SK-N-SH treated with all-trans-retinoic acid at 6 μM for 48 hours (cell line): ENCODE results near the gene MDFIC.

Experiments
- ATAC-seq: fragments of 200-7000 bp; cut with Tn5 transposase; 3 replicates; pipeline ENCODE4 v1.9.1; 2020; ENCODE audit warnings: mild to moderate bottlenecking, moderate library complexity
- CREB5 ChIP-seq: fragments of 250-450 bp; sonication (Bioruptor Pico); IDR thresholded peaks from 2 replicates; pipeline ENCODE4 v1.5.1; 2020; ENCODE audit warnings: low read depth, mild to moderate bottlenecking, moderate library complexity
- CSDC2 ChIP-seq: fragments of 250-450 bp; sonication (Bioruptor Pico); IDR thresholded peaks from 2 replicates; pipeline ENCODE4 v1.5.0; 2020; ENCODE audit warnings: mild to moderate bottlenecking, moderate library complexity
- CSRNP3 ChIP-seq: fragments of 250-450 bp; sonication (Bioruptor Pico); IDR thresholded peaks from 2 replicates; pipeline ENCODE4 v1.5.1; 2021; ENCODE audit warnings: mild to moderate bottlenecking, moderate library complexity
- ESRRG ChIP-seq: fragments of 250-450 bp; sonication (Bioruptor Pico); IDR thresholded peaks from 2 replicates; pipeline ENCODE4 v1.6.1; 2021; ENCODE audit warnings: mild to moderate bottlenecking
- GLIS3 ChIP-seq: fragments of 250-450 bp; sonication (Bioruptor Pico); IDR thresholded peaks from 2 replicates; pipeline ENCODE4 v1.5.0; 2020; ENCODE audit warnings: mild to moderate bottlenecking, moderate library complexity
- ISL1 ChIP-seq: fragments of 250-450 bp; sonication (Bioruptor Pico); IDR thresholded peaks from 2 replicates; pipeline ENCODE4 v2.1.2; 2022; ENCODE audit warnings: mild to moderate bottlenecking, moderate library complexity
- OSR1 ChIP-seq: fragments of 250-450 bp; sonication (Bioruptor Pico); IDR thresholded peaks from 2 replicates; pipeline ENCODE4 v1.8.0; 2022; ENCODE audit warnings: moderate library complexity, mild to moderate bottlenecking, inconsistent platforms
- PATZ1 ChIP-seq: fragments of 250-450 bp; sonication (Bioruptor Pico); IDR thresholded peaks from 2 replicates; pipeline ENCODE4 v1.8.0; 2020; ENCODE audit warnings: mild to moderate bottlenecking, moderate library complexity, borderline replicate concordance
- POU6F1 ChIP-seq: fragments of 250-450 bp; sonication (Bioruptor Pico); IDR thresholded peaks from 2 replicates; pipeline ENCODE4 v1.8.0; 2021; ENCODE audit warnings: low read depth, mild to moderate bottlenecking, moderate library complexity, borderline replicate concordance
- PPARA ChIP-seq: fragments of 250-450 bp; sonication (Bioruptor Pico); IDR thresholded peaks from 2 replicates; pipeline ENCODE4 v1.5.0; 2020; ENCODE audit warnings: mild to moderate bottlenecking, borderline replicate concordance
- RARB ChIP-seq: fragments of 250-450 bp; sonication (Bioruptor Pico); IDR thresholded peaks from 2 replicates; pipeline ENCODE4 v1.8.0; 2021; ENCODE audit warnings: mild to moderate bottlenecking, moderate library complexity
- SNAI2 ChIP-seq: fragments of 250-450 bp; sonication (Bioruptor Pico); IDR thresholded peaks from 2 replicates; pipeline ENCODE4 v1.5.0; 2020; ENCODE audit warnings: mild to moderate bottlenecking, moderate library complexity
- TCF4 ChIP-seq: fragments of 250-450 bp; sonication (Bioruptor Pico); IDR thresholded peaks from 2 replicates; pipeline ENCODE4 v1.8.0; 2021; ENCODE audit warnings: mild to moderate bottlenecking, moderate library complexity, borderline replicate concordance
- TOX ChIP-seq: fragments of 250-450 bp; sonication (Bioruptor Pico); IDR thresholded peaks from 2 replicates; pipeline ENCODE4 v1.8.0; 2021; ENCODE audit warnings: mild to moderate bottlenecking, moderate library complexity, borderline replicate concordance
- TSHZ2 ChIP-seq: fragments of 250-450 bp; sonication (Bioruptor Pico); IDR thresholded peaks from 2 replicates; pipeline ENCODE4 v1.5.0; 2020; ENCODE audit warnings: mild to moderate bottlenecking, moderate library complexity
- ZC3H10 ChIP-seq: fragments of 250-450 bp; sonication (Bioruptor Pico); IDR thresholded peaks from 2 replicates; pipeline ENCODE4 v1.5.1; 2021; ENCODE audit warnings: mild to moderate bottlenecking, moderate library complexity
- ZFP3 ChIP-seq: fragments of 250-450 bp; sonication (Bioruptor Pico); IDR thresholded peaks from 2 replicates; pipeline ENCODE4 v1.5.0; 2020; ENCODE audit warnings: mild to moderate bottlenecking, moderate library complexity
- ZNF565 ChIP-seq: fragments of 450-650 bp; formaldehyde crosslinking; conservative IDR thresholded peaks from 2 replicates; pipeline ENCODE4 v1.5.0; 2020; ENCODE audit warnings: low read depth, mild to moderate bottlenecking, moderate library complexity
- ZNF70 ChIP-seq: fragments of 450-650 bp; formaldehyde crosslinking; IDR thresholded peaks from 2 replicates; pipeline ENCODE4 v1.5.0; 2020; ENCODE audit warnings: mild to moderate bottlenecking, moderate library complexity
- ZNF8 ChIP-seq: fragments of 450-650 bp; formaldehyde crosslinking; IDR thresholded peaks from 2 replicates; pipeline ENCODE4 v1.5.0; 2020; ENCODE audit warnings: mild to moderate bottlenecking, moderate library complexity

Gene MDFIC

GRCh38 chr7:114957444-114957843, 35.5 kb downstream of the MDFIC start:
- ATAC-seq: no peak
- TF ChIP-seq ZNF565 (CRISPR knock-in tag) (no peak), OSR1 (CRISPR knock-in tag) (no peak), ZNF70 (CRISPR knock-in tag) (no peak), ZC3H10 (CRISPR knock-in tag) (no peak), ZNF8 (CRISPR knock-in tag) (no peak), RARB (CRISPR knock-in tag) (no peak), POU6F1 (CRISPR knock-in tag) (no peak), TSHZ2 (CRISPR knock-in tag) (no peak), CREB5 (no peak), ISL1 (CRISPR knock-in tag) (no peak), TOX (CRISPR knock-in tag) (no peak), PPARA (no peak), ESRRG (CRISPR knock-in tag) (no peak), TCF4 (no peak), GLIS3 (CRISPR knock-in tag) (no peak)
- TF ChIP-seq, all 23 proteins: peak for 0

GRCh38 chr7:114959931-114960330, 38.0 kb downstream of the MDFIC start:
- ATAC-seq: no peak
- TF ChIP-seq ZFP3 (CRISPR knock-in tag) (no peak), ZNF70 (CRISPR knock-in tag) (no peak), SNAI2 (CRISPR knock-in tag) (no peak), TCF4 (no peak), ISL1 (CRISPR knock-in tag) (no peak), ZC3H10 (CRISPR knock-in tag) (no peak), CSRNP3 (CRISPR knock-in tag) (no peak), POU6F1 (CRISPR knock-in tag) (no peak), PATZ1 (CRISPR knock-in tag) (no peak), CSDC2 (CRISPR knock-in tag) (no peak), OSR1 (CRISPR knock-in tag) (no peak), CREB5 (no peak), ESRRG (CRISPR knock-in tag) (no peak)
